Neuronal stem cell (in vitro differentiated cells): Measurements from ENCODE around the gene REP15.
"Not testable (repeated sequence)": the region's sequence is repeated elsewhere in the genome, so short reads cannot be mapped to it uniquely, and the experiment has no call there.

Experiments
- DNase-seq: peaks from one replicate; pipeline ENCODE4 v3.0.0-alpha.2; 2013; ENCODE audit warnings: low spot score
- H2AFZ ChIP-seq: one replicate; pipeline ENCODE4 v1.6.1; 2013; ENCODE audit warnings: mild to moderate bottlenecking, low read length, inconsistent platforms
- H2AK5ac ChIP-seq: 2 replicates; pipeline ENCODE4 v1.6.1; 2013; ENCODE audit warnings: low read depth, mild to moderate bottlenecking, inconsistent platforms, low read length, moderate library complexity, mixed read lengths
- H2BK120ac ChIP-seq: 2 replicates; pipeline ENCODE4 v1.6.1; 2013; ENCODE audit warnings: low read depth, mild to moderate bottlenecking, inconsistent platforms, low read length, moderate library complexity, mixed read lengths
- H2BK12ac ChIP-seq: one replicate; pipeline ENCODE4 v1.6.1; 2013; ENCODE audit warnings: low read length, inconsistent platforms
- H2BK15ac ChIP-seq: 2 replicates; pipeline ENCODE4 v1.6.1; 2013; ENCODE audit warnings: mild to moderate bottlenecking, low read length, inconsistent platforms, mixed read lengths
- H2BK5ac ChIP-seq: one replicate; pipeline ENCODE4 v1.6.1; 2013; ENCODE audit warnings: inconsistent platforms, mild to moderate bottlenecking, low read length, moderate library complexity
- H3K14ac ChIP-seq: one replicate; pipeline ENCODE4 v1.6.1; 2013; ENCODE audit warnings: low read length, inconsistent platforms
- H3K18ac ChIP-seq: 2 replicates; pipeline ENCODE4 v1.6.1; 2013; ENCODE audit warnings: low read length, inconsistent platforms
- H3K23ac ChIP-seq: 2 replicates; pipeline ENCODE4 v1.6.1; 2013; ENCODE audit warnings: low read depth, mild to moderate bottlenecking, mixed read lengths, low read length, inconsistent platforms; ENCODE audit not compliant: poor library complexity
- H3K27ac ChIP-seq: replicated peaks from 3 replicates; pipeline ENCODE4 v1.5.1; 2013; ENCODE audit warnings: low read length, inconsistent platforms
- H3K27me3 ChIP-seq, 3 experiments: 2 replicates each; pipeline ENCODE4 v1.6.1; 2013; ENCODE audit warnings: low read length in 3 of 3, mild to moderate bottlenecking in 2 of 3, inconsistent platforms in 1 of 3, low read depth in 1 of 3, mixed read lengths in 1 of 3, moderate library complexity in 1 of 3; ENCODE audit not compliant: control insufficient read depth in 3 of 3, insufficient read depth in 3 of 3
- H3K36me3 ChIP-seq, 2 donors: replicated peaks in 1 of 2; 2 replicates each; pipeline ENCODE4 v1.6.1; 2013; ENCODE audit warnings: low read length in 2 of 2; ENCODE audit not compliant: control insufficient read depth in 2 of 2, insufficient read depth in 2 of 2
- H3K4ac ChIP-seq: 2 replicates; pipeline ENCODE4 v1.6.1; 2013; ENCODE audit warnings: inconsistent platforms, mild to moderate bottlenecking, low read length, moderate library complexity
- H3K4me1 ChIP-seq, 2 donors: 1 replicate in 1 of 2; 2 replicates in 1 of 2; pipeline ENCODE4 v1.6.1; 2013; ENCODE audit warnings: low read length in 2 of 2, low read depth in 1 of 2; ENCODE audit not compliant: control insufficient read depth in 2 of 2, insufficient read depth in 1 of 2
- H3K4me2 ChIP-seq: one replicate; pipeline ENCODE4 v1.6.1; 2013; ENCODE audit warnings: mild to moderate bottlenecking, low read length, inconsistent platforms; ENCODE audit not compliant: insufficient read depth, poor library complexity, severe bottlenecking
- H3K4me3 ChIP-seq, 2 donors: 2 replicates each; pipeline ENCODE4 v1.5.1; 2013; ENCODE audit warnings: low read length in 2 of 2, mild to moderate bottlenecking in 2 of 2, inconsistent platforms in 1 of 2, moderate library complexity in 1 of 2
- H3K79me1 ChIP-seq: one replicate; pipeline ENCODE4 v1.6.1; 2013; ENCODE audit warnings: low read depth, mild to moderate bottlenecking, inconsistent platforms, low read length, moderate library complexity
- H3K9ac ChIP-seq: one replicate; pipeline ENCODE4 v1.6.1; 2013; ENCODE audit warnings: mild to moderate bottlenecking, low read depth, low read length, inconsistent platforms; ENCODE audit not compliant: poor library complexity
- H3K9me3 ChIP-seq, 2 donors: replicated peaks in 1 of 2; 2 replicates each; pipeline versions ENCODE3 to v1.6.1; 2013; ENCODE audit warnings: low read length in 2 of 2, mild to moderate bottlenecking in 2 of 2, inconsistent platforms in 1 of 2, low read depth in 1 of 2, mixed read lengths in 1 of 2, moderate library complexity in 1 of 2; ENCODE audit not compliant: control insufficient read depth in 2 of 2, insufficient read depth in 1 of 2
- H4K8ac ChIP-seq: one replicate; pipeline ENCODE4 v1.6.1; 2013; ENCODE audit warnings: low read depth, mild to moderate bottlenecking, inconsistent platforms, low read length, moderate library complexity
- H4K91ac ChIP-seq: one replicate; pipeline ENCODE4 v1.6.1; 2013; ENCODE audit warnings: low read length, low read depth, mild to moderate bottlenecking, inconsistent platforms; ENCODE audit not compliant: poor library complexity
- WGBS, 2 donors: extraction: QIAGEN DNeasy Blood & Tissue Kit; methylation state at CpG; one replicate each; pipeline ENCODE4 v1.1.7; 2013; ENCODE audit warnings: missing lambda C conversion rate in 2 of 2, mixed read lengths in 1 of 2; ENCODE audit not compliant: insufficient read length in 2 of 2, insufficient replicate concordance in 1 of 2; ENCODE audit errors: extremely low coverage in 2 of 2; 5-methylcytosine and 5-hydroxymethylcytosine counted together

REP15 gene

GRCh38 chr12:27734321-27734720, 38.1 kb downstream of the REP15 start:
- H2AFZ ChIP-seq, H3K4ac ChIP-seq: not testable (repeated sequence)
- WGBS, 2 donors: no CpG with 5 or more reads among the region's 9 CpGs

GRCh38 chr12:27743601-27744000, 47.4 kb downstream of the REP15 start:
- Histone ChIP-seq H3K4ac (no peak overlapping the region), H3K79me1 (no peaks in the 10 kb centered on the region), H2BK12ac (no peak overlapping the region), H2AK5ac (no peak overlapping the region), H3K4me1 (no peaks in the 10 kb centered on the region), H4K91ac (no peak overlapping the region), H3K9ac (no peak overlapping the region), H3K18ac (no peak overlapping the region), H2BK120ac (no peak overlapping the region), H2BK15ac (no peak overlapping the region), H3K23ac (no peak overlapping the region), H2BK5ac (no peak overlapping the region), H3K9me3 (no peaks in the 10 kb centered on the region), H3K27ac (no peak overlapping the region), H3K14ac (no peak overlapping the region), H3K27me3 (no peaks in the 10 kb centered on the region), H3K36me3 (peaks cover 4 to 82% of the 10 kb centered on the region in 2 donors), H3K4me2 (no peak overlapping the region), H3K4me3 (no peak overlapping the region), H2AFZ (no peak overlapping the region), H4K8ac (no peak overlapping the region)
- no CpG with 5 or more reads among the region's 5 CpGs for WGBS, 2 donors
- no peak for DNase-seq

More at GRCh38 chr12:27734321-27734720, 38.1 kb downstream of the REP15 start:
- H2BK12ac ChIP-seq, H4K8ac ChIP-seq, H3K27me3 ChIP-seq, H2BK120ac ChIP-seq, H4K91ac ChIP-seq, H3K79me1 ChIP-seq, H3K4me1 ChIP-seq, H3K9ac ChIP-seq, H2BK5ac ChIP-seq, H3K27ac ChIP-seq, H3K23ac ChIP-seq, H2BK15ac ChIP-seq, DNase-seq, H3K18ac ChIP-seq, H3K4me3 ChIP-seq, H3K9me3 ChIP-seq, H3K4me2 ChIP-seq, H3K14ac ChIP-seq, H2AK5ac ChIP-seq: not testable (repeated sequence)
- peaks cover 2 to 82% of the 10 kb centered on the region in 2 donors for H3K36me3 ChIP-seq

GRCh38 chr12:27745734-27746133, 49.5 kb downstream of the REP15 start:
- H3K4ac ChIP-seq, H3K4me3 ChIP-seq, H3K9ac ChIP-seq, H3K9me3 ChIP-seq, H2AFZ ChIP-seq, H3K27ac ChIP-seq, H2BK5ac ChIP-seq, H3K4me1 ChIP-seq, H3K14ac ChIP-seq, H2BK12ac ChIP-seq, H3K4me2 ChIP-seq, H2BK120ac ChIP-seq, H2BK15ac ChIP-seq, H3K79me1 ChIP-seq, H3K27me3 ChIP-seq, H3K18ac ChIP-seq, H2AK5ac ChIP-seq, DNase-seq, H4K91ac ChIP-seq, H4K8ac ChIP-seq, H3K23ac ChIP-seq: not testable (repeated sequence)
- no CpG with 5 or more reads among the region's 1 CpG for WGBS, 2 donors
- H3K36me3 ChIP-seq: peaks cover 4 to 71% of the 10 kb centered on the region in 2 donors
